NCI-H446 (cell line): ENCODE data around the gene RIIAD1.
"Not testable (repeated sequence)": the region's sequence is repeated elsewhere in the genome, so short reads cannot be mapped to it uniquely, and the experiment has no call there.

ENCODE experiments used
- DNase-seq, 2 experiments: peaks; one replicate each; lab custom pipeline; 2025; lab: John Stamatoyannopoulos, UW

Gene RIIAD1

GRCh38 chr1:151733995-151734394 is 12.7 kb downstream of the RIIAD1 start:
- not testable (repeated sequence) for DNase-seq

- no peak for DNase-seq
Measured at GRCh38 chr1:151737026-151737425, 15.7 kb downstream of the RIIAD1 start.

- DNase-seq: no peak
Measured at GRCh38 chr1:151737479-151737878, 16.2 kb downstream of the RIIAD1 start.

- no peak for DNase-seq
Measured at GRCh38 chr1:151739590-151740355, 18.5 kb downstream of the RIIAD1 start.

- DNase-seq: no peak
Measured at GRCh38 chr1:151741516-151741915, 20.2 kb downstream of the RIIAD1 start.

GRCh38 chr1:151756291-151756690 is 35.0 kb downstream of the RIIAD1 start:
- no peak for DNase-seq

GRCh38 chr1:151759241-151759640 is 37.9 kb downstream of the RIIAD1 start:
- DNase-seq: no peak

- DNase-seq: no peak
Measured at GRCh38 chr1:151760597-151761385, 39.5 kb downstream of the RIIAD1 start.

GRCh38 chr1:151762941-151763921 is 41.9 kb downstream of the RIIAD1 start, which contains the start of gene MRPL9:
MRPL9 (minus strand) TSS chr1:151763496; CDS start chr1:151763479, 17 bp downstream.
- peak; percentile 75 to 93 for DNase-seq

- no peak for DNase-seq
Measured at GRCh38 chr1:151763990-151764389, 42.7 kb downstream of the RIIAD1 start.

- not testable (repeated sequence) for DNase-seq
Measured at GRCh38 chr1:151768351-151769066, 47.2 kb downstream of the RIIAD1 start.

GRCh38 chr1:151769270-151769669 is 47.9 kb downstream of the RIIAD1 start:
- not testable (repeated sequence) for DNase-seq

GRCh38 chr1:151773702-151774101 is 52.4 kb downstream of the RIIAD1 start:
- DNase-seq: no peak

- no peak for DNase-seq
Measured at GRCh38 chr1:151774256-151774922, 53.1 kb downstream of the RIIAD1 start.

GRCh38 chr1:151775894-151776664 is 54.8 kb downstream of the RIIAD1 start:
- no peak for DNase-seq

GRCh38 chr1:151776665-151777062 is 55.3 kb downstream of the RIIAD1 start:
- DNase-seq: no peak

- DNase-seq: no peak
Measured at GRCh38 chr1:151777317-151777716, 56.0 kb downstream of the RIIAD1 start.
